ENCODE data around the gene DENND4C. TPM values are rescaled to one million over a fixed set of nuclear protein-coding genes. Genes with fewer than 3 reads are reported as not detected.

DENND4C gene
- total and polyA plus RNA-seq, 3 donors from 2014 or later: 28.8 to 136 (median 126) TPM

GRCh38 chr9:19216466-19216865 lies 14.0 kb upstream of the DENND4C start:
- Histone ChIP-seq H3K27me3 (no peaks in the 10 kb centered on the region), H3K36me3 (ENCODE audit: low read depth, missing control alignments) (no peaks in the 10 kb centered on the region), H3K9me3 (no peaks in the 10 kb centered on the region), H3K4me1 (no peaks in the 10 kb centered on the region), H3K4me3 (no peak overlapping the region), H3K27ac (peak overlapping the region; percentile 14 to 68)
- intact Hi-C loops (cut with DNase I; ENCODE audit: low total_unique reads): no loop called here
- TF ChIP-seq POLR2A (IDR thresholded peaks at IDR 0.05) (no peak), CTCF (IDR thresholded peaks at IDR 0.05) (no peak)
- WGBS, 2 donors: 53 to 63% methylated on average over 2 of the region's 2 CpGs
- no peak for DNase-seq

- 69 to 76% methylated on average over 10 of the region's 10 CpGs for WGBS, 2 donors
- Histone ChIP-seq H3K27ac (peak overlapping the region in 1 of 2 donors; percentile 5), H3K4me3 (no peak overlapping the region), H3K36me3 (ENCODE audit: low read depth, missing control alignments) (no peaks in the 10 kb centered on the region), H3K27me3 (no peaks in the 10 kb centered on the region), H3K9me3 (no peaks in the 10 kb centered on the region), H3K4me1 (peaks cover 4% of the 10 kb centered on the region)
- TF ChIP-seq CTCF (IDR thresholded peaks at IDR 0.05): no peak
- no peak for TF ChIP-seq POLR2A (IDR thresholded peaks at IDR 0.05)
- intact Hi-C loops (cut with DNase I; ENCODE audit: low total_unique reads): no loop called here
- no peak for DNase-seq
These were observed 9.2 kb upstream of the DENND4C start for GRCh38 chr9:19221326-19221725.

GRCh38 chr9:19223724-19224123 lies 6.8 kb upstream of the DENND4C start:
- H3K4me1 ChIP-seq: peaks cover 4% of the 10 kb centered on the region
- H3K36me3 ChIP-seq (ENCODE audit: low read depth, missing control alignments): no peaks in the 10 kb centered on the region
- no peak overlapping the region for H3K4me3 ChIP-seq
- peak overlapping the region; percentile 66 to 74 for H3K27ac ChIP-seq
- H3K27me3 ChIP-seq: no peaks in the 10 kb centered on the region
- 33 to 53% methylated on average over 4 of the region's 4 CpGs for WGBS, 2 donors
- intact Hi-C loops (cut with DNase I; ENCODE audit: low total_unique reads): no loop called here
- DNase-seq: peak; percentile 89
- TF ChIP-seq CTCF (IDR thresholded peaks at IDR 0.05) (no peak), POLR2A (IDR thresholded peaks at IDR 0.05) (no peak)
- no peaks in the 10 kb centered on the region for H3K9me3 ChIP-seq

GRCh38 chr9:19224563-19224962 lies 5.9 kb upstream of the DENND4C start:
- no peak for DNase-seq
- H3K4me3 ChIP-seq: no peak overlapping the region
- no peaks in the 10 kb centered on the region for H3K36me3 ChIP-seq (ENCODE audit: low read depth, missing control alignments)
- H3K9me3 ChIP-seq: no peaks in the 10 kb centered on the region
- 72 to 93% methylated on average over 7 of the region's 7 CpGs for WGBS, 2 donors
- H3K27me3 ChIP-seq: no peaks in the 10 kb centered on the region
- H3K4me1 ChIP-seq: peaks cover 4% of the 10 kb centered on the region
- peak overlapping the region; percentile 32 to 74 for H3K27ac ChIP-seq
- TF ChIP-seq POLR2A (IDR thresholded peaks at IDR 0.05): no peak
- TF ChIP-seq CTCF (IDR thresholded peaks at IDR 0.05): no peak
- intact Hi-C loops (cut with DNase I; ENCODE audit: low total_unique reads): no loop called here

- 1 to 3% methylated on average over 19 to 21 of the region's 41 CpGs for WGBS, 2 donors
- Histone ChIP-seq H3K36me3 (ENCODE audit: low read depth, missing control alignments) (no peaks in the 10 kb centered on the region), H3K27me3 (no peaks in the 10 kb centered on the region), H3K4me1 (peaks cover 14% of the 10 kb centered on the region), H3K9me3 (no peaks in the 10 kb centered on the region), H3K4me3 (peak overlapping the region; percentile 97 to 99), H3K27ac (peak overlapping the region; percentile 99)
- peak; percentile 79 for DNase-seq
- TF ChIP-seq CTCF (IDR thresholded peaks at IDR 0.05) (no peak), POLR2A (IDR thresholded peaks at IDR 0.05) (no peak)
- intact Hi-C loops (cut with DNase I; ENCODE audit: low total_unique reads): loop anchor here (5.0 kb wide), 1 partner anchor 148 kb away; no protein-coding TSS in a partner anchor
These were observed 718 bp upstream of the DENND4C start for GRCh38 chr9:19229595-19230354.

Measured in testis (tissue), 3 donors.